Suprapubic skin (tissue), 4 donors: ENCODE measurements around the gene RNF5. TPM values are rescaled to one million over a fixed set of nuclear protein-coding genes. Genes with fewer than 3 reads are reported as not detected.

Source experiments
- DNase-seq, 2 donors: peaks; one replicate each; pipeline ENCODE4 v3.0.0-alpha.2; 2019; ENCODE audit warnings: low spot score in 2 of 2
- H3K27ac ChIP-seq: fragments of 200-600 bp; sonication (generic); one replicate; pipeline ENCODE4 v1.5.1; 2019
- H3K27me3 ChIP-seq: fragments of 200-600 bp; sonication (generic); one replicate; pipeline ENCODE4 v1.5.1; 2019
- H3K36me3 ChIP-seq: fragments of 200-600 bp; sonication (generic); one replicate; pipeline ENCODE4 v1.5.1; 2019
- H3K4me1 ChIP-seq: fragments of 200-600 bp; sonication (generic); one replicate; pipeline ENCODE4 v1.5.1; 2019
- H3K4me3 ChIP-seq: fragments of 200-600 bp; sonication (generic); one replicate; pipeline ENCODE4 v1.5.1; 2019; ENCODE audit warnings: mild to moderate bottlenecking
- H3K9me3 ChIP-seq: fragments of 200-600 bp; sonication (generic); one replicate; pipeline ENCODE4 v1.5.1; 2019
- CTCF ChIP-seq, 2 donors: fragments of 200-600 bp in 1 of 2; fragments of 450-650 bp in 1 of 2; sonication (generic) in 1 of 2; IDR thresholded peaks; one replicate each; pipeline ENCODE4 v1.5.1; 2016 to 2019; ENCODE audit warnings: antibody characterized with exemption in 2 of 2, mild to moderate bottlenecking in 1 of 2, moderate library complexity in 1 of 2
- EP300 ChIP-seq: sonication (generic); formaldehyde crosslinking; IDR thresholded peaks from one replicate; pipeline ENCODE4 v1.6.1; 2017; ENCODE audit warnings: antibody characterized with exemption
- POLR2A ChIP-seq, 2 donors: fragments of 450-650 bp; IDR thresholded peaks; one replicate each; pipeline ENCODE4 v1.6.1; 2017; ENCODE audit warnings: antibody characterized with exemption in 2 of 2, mild to moderate bottlenecking in 2 of 2, moderate library complexity in 2 of 2
- POLR2AphosphoS5 ChIP-seq, 3 donors: sonication (generic); formaldehyde crosslinking; IDR thresholded peaks; one replicate each; pipeline ENCODE4 v1.6.1; 2017; ENCODE audit warnings: antibody characterized with exemption in 3 of 3
- WGBS: methylation state at CpG from one replicate; pipeline ENCODE4 v1.1.5; 2018; 5-methylcytosine and 5-hydroxymethylcytosine counted together
- total RNA-seq, 4 donors: library from RNA; depleted of rRNA; stranded (reverse); fragments of >200 nt; gene quantifications; one replicate each; pipeline ENCODE4 v1.1.0, GENCODE V29; 2016

RNF5 gene
- total RNA-seq, 4 donors from 2014 or later: 55.7 to 73.0 (median 63.4) TPM

- DNase-seq: no peak
- H3K27ac ChIP-seq: peak overlapping the region; percentile 99
- H3K27me3 ChIP-seq: no peaks in the 10 kb centered on the region
- WGBS: 33% methylated on average over 22 of the region's 28 CpGs
- TF ChIP-seq POLR2A (IDR thresholded peaks at IDR 0.05) (peak in 1 of 2 donors; percentile 7), EP300 (no peak), CTCF (IDR thresholded peaks at IDR 0.05) (no peak), POLR2AphosphoS5 (IDR thresholded peaks at IDR 0.05) (no peak)
- H3K36me3 ChIP-seq: no peaks in the 10 kb centered on the region
- no peaks in the 10 kb centered on the region for H3K9me3 ChIP-seq
- H3K4me1 ChIP-seq: peaks cover 38% of the 10 kb centered on the region
- peak overlapping the region; percentile 88 for H3K4me3 ChIP-seq
These were observed 18.7 kb downstream of the RNF5 start for GRCh38 chr6:32196682-32197616.

- Histone ChIP-seq H3K4me1 (peaks cover 26% of the 10 kb centered on the region), H3K36me3 (no peaks in the 10 kb centered on the region), H3K9me3 (no peaks in the 10 kb centered on the region), H3K27me3 (no peaks in the 10 kb centered on the region), H3K27ac (no peak overlapping the region), H3K4me3 (no peak overlapping the region)
- 55% methylated on average over 3 of the region's 3 CpGs for WGBS
- no peak for DNase-seq
- TF ChIP-seq EP300: no peak
- no peak for TF ChIP-seq POLR2A (IDR thresholded peaks at IDR 0.05)
- no peak for TF ChIP-seq POLR2AphosphoS5 (IDR thresholded peaks at IDR 0.05)
- no peak for TF ChIP-seq CTCF (IDR thresholded peaks at IDR 0.05)
These were observed 20.1 kb downstream of the RNF5 start for GRCh38 chr6:32198345-32198696.

- Histone ChIP-seq H3K27me3 (no peaks in the 10 kb centered on the region), H3K4me1 (peaks cover 22% of the 10 kb centered on the region), H3K9me3 (no peaks in the 10 kb centered on the region), H3K36me3 (no peaks in the 10 kb centered on the region), H3K4me3 (no peak overlapping the region), H3K27ac (no peak overlapping the region)
- WGBS: 96% methylated on average over 15 of the region's 17 CpGs
- no peak for TF ChIP-seq POLR2A (IDR thresholded peaks at IDR 0.05)
- TF ChIP-seq CTCF (IDR thresholded peaks at IDR 0.05): no peak
- TF ChIP-seq POLR2AphosphoS5 (IDR thresholded peaks at IDR 0.05): no peak
- no peak for TF ChIP-seq EP300
- DNase-seq: no peak
These were observed 20.7 kb downstream of the RNF5 start for GRCh38 chr6:32198866-32199265.

- 91% methylated on average over 13 of the region's 13 CpGs for WGBS
- Histone ChIP-seq H3K27me3 (no peaks in the 10 kb centered on the region), H3K4me3 (no peak overlapping the region), H3K36me3 (no peaks in the 10 kb centered on the region), H3K9me3 (no peaks in the 10 kb centered on the region), H3K27ac (no peak overlapping the region), H3K4me1 (peaks cover 12% of the 10 kb centered on the region)
- TF ChIP-seq CTCF (IDR thresholded peaks at IDR 0.05) (no peak), EP300 (no peak), POLR2AphosphoS5 (IDR thresholded peaks at IDR 0.05) (no peak), POLR2A (IDR thresholded peaks at IDR 0.05) (no peak)
- DNase-seq: peak in 1 of 2 donors; percentile 52
These were observed 22.7 kb downstream of the RNF5 start for GRCh38 chr6:32200711-32201475.

- no peak overlapping the region for H3K27ac ChIP-seq
- peaks cover 3% of the 10 kb centered on the region for H3K4me1 ChIP-seq
- H3K4me3 ChIP-seq: no peak overlapping the region
- TF ChIP-seq EP300 (no peak), POLR2AphosphoS5 (IDR thresholded peaks at IDR 0.05) (no peak), POLR2A (IDR thresholded peaks at IDR 0.05) (no peak), CTCF (IDR thresholded peaks at IDR 0.05) (no peak)
- WGBS: 84% methylated on average over 4 of the region's 9 CpGs
- H3K9me3 ChIP-seq: no peaks in the 10 kb centered on the region
- peak in 1 of 2 donors; percentile 51 for DNase-seq
- H3K36me3 ChIP-seq: no peaks in the 10 kb centered on the region
- no peaks in the 10 kb centered on the region for H3K27me3 ChIP-seq
These were observed 24.0 kb downstream of the RNF5 start for GRCh38 chr6:32202186-32202585.
